ENCODE data around the gene ERG. TPM values are rescaled to one million over a fixed set of nuclear protein-coding genes. Genes with fewer than 3 reads are reported as not detected.

Gene ERG
- total RNA-seq, 1 experiment from 2014 or later, result not detected

DNA sequence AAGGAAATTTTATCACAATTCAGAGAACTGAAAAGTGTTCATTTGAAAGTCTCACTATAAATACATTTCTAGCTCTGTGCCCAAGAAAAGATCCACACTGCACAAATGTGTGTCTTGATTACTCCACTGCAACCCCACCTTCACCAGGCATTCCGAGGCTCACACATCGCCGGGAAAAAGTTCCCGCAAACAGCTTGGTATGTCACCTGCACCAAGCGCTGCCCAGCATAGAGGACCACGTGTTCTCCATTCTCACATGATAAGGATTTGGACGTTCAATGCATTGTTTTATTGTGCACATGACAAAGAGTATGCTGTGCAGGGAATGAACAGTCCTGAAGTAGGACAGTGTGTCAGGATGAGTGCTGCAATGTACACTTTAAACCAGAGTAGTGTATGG, 70.1 kb downstream of the ERG start:
- Mint-ChIP-seq H3K9me3 (ENCODE audit: unreplicated experiment) (no peaks in the 10 kb centered on the region), H3K36me3 (ENCODE audit: insufficient read depth, unreplicated experiment) (no peaks in the 10 kb centered on the region), H3K4me1 (ENCODE audit: low read depth, unreplicated experiment) (no peaks in the 10 kb centered on the region), H3K27me3 (ENCODE audit: insufficient read depth, unreplicated experiment) (peaks cover 4% of the 10 kb centered on the region), H3K27ac (ENCODE audit: unreplicated experiment) (no peak overlapping the region), H3K4me3 (ENCODE audit: unreplicated experiment) (no peak overlapping the region)
- no peaks in the 10 kb centered on the region for H3K4me1 ChIP-seq
- CTCF ChIA-PET, result no interaction called here
- peaks cover 3% of the 10 kb centered on the region; the same call in 1 of the 2 replicates for H3K9me3 ChIP-seq
- H3K36me3 ChIP-seq (ENCODE audit: control insufficient read depth, insufficient read depth, low read length), result no peaks in the 10 kb centered on the region
- POLR2A ChIA-PET, result no interaction called here
- TF ChIP-seq, protein P1, sequence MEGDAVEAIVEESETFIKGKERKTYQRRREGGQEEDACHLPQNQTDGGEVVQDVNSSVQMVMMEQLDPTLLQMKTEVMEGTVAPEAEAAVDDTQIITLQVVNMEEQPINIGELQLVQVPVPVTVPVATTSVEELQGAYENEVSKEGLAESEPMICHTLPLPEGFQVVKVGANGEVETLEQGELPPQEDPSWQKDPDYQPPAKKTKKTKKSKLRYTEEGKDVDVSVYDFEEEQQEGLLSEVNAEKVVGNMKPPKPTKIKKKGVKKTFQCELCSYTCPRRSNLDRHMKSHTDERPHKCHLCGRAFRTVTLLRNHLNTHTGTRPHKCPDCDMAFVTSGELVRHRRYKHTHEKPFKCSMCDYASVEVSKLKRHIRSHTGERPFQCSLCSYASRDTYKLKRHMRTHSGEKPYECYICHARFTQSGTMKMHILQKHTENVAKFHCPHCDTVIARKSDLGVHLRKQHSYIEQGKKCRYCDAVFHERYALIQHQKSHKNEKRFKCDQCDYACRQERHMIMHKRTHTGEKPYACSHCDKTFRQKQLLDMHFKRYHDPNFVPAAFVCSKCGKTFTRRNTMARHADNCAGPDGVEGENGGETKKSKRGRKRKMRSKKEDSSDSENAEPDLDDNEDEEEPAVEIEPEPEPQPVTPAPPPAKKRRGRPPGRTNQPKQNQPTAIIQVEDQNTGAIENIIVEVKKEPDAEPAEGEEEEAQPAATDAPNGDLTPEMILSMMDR (IDR thresholded peaks at IDR 0.05; ENCODE audit: insufficient read depth in 1 of 2, low read depth in 1 of 2, low read length in 1 of 2, severe bottlenecking in 1 of 2, unreplicated experiment in 1 of 2), result no peak
- BruUV-seq (replicated peaks), result no TSS peak
- no peak overlapping the region for H3K4me3 ChIP-seq (ENCODE audit: low read depth, low read length)
- intact Hi-C loops (cut with micrococcal nuclease; ENCODE audit: unreplicated experiment), result no loop called here
- no peaks in the 10 kb centered on the region for H3K27me3 ChIP-seq (replicated peaks; ENCODE audit: control insufficient read depth, insufficient read depth, low read length)
- DNase-seq, result no peak

DNA sequence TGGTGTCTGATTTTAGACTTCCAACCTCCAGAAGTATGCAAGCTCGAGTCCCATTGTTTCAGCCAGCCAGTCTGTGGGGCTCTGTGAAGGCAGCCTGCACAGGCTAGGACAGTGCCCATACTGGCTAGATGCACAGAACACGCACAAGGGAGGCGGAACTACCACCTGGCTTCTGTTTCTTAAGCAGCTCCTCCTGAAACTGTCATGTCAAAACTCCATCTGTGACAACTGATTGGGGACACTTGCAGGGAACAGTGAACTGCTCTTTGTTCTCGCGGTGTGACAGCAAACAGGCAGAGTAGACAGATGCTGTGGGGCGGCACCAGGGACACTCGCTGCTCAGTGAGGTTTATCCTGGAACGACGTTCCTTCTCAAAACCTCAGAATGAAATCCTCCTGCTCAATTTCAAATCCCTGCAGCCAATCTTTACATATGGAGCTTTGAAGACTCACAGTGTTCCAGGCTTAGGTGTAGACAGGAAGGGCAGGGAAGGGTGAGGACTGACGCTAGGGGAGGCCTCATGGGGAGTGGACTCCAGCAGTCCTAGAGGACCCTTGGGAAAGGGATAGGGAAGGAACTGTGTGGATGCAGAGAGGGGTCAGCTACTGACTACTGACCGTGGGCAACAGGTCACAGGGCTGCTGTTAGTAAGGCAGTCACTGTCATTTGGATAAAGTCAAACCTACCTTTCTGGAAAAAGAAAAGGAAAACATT, 73.8 kb downstream of the ERG start:
- CTCF ChIA-PET, result no interaction called here
- peaks cover 7% of the 10 kb centered on the region for H3K27me3 Mint-ChIP-seq (ENCODE audit: insufficient read depth, unreplicated experiment)

DNA sequence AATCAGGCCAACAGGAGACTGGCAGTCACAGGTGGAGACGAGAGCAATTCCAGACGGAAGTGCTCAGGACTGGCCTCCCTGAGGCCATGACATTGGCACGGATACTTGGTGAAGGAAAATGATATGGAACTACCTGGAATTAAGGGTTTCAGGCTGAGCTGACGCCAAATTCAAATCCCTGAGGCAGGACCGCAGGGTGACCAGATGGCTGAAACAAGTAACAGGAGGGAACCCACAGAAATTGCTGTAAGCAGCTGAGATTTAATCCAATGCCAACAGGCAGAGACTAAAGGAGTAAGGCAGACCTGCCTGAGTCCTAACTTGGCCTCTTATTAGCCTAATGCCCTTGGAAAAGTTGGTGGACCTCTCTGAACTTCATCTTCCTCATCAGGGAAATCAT, 76.2 kb downstream of the ERG start:
- no peaks in the 10 kb centered on the region for H3K27me3 ChIP-seq (replicated peaks; ENCODE audit: control insufficient read depth, insufficient read depth, low read length)
- intact Hi-C loops (cut with micrococcal nuclease; ENCODE audit: unreplicated experiment), result no loop called here
- ChIA-PET CTCF (no interaction called here), POLR2A (no interaction called here)
- Mint-ChIP-seq H3K9me3 (ENCODE audit: unreplicated experiment) (no peaks in the 10 kb centered on the region), H3K27me3 (ENCODE audit: insufficient read depth, unreplicated experiment) (peaks cover 7% of the 10 kb centered on the region), H3K27ac (ENCODE audit: unreplicated experiment) (no peak overlapping the region), H3K4me1 (ENCODE audit: low read depth, unreplicated experiment) (no peaks in the 10 kb centered on the region), H3K4me3 (ENCODE audit: unreplicated experiment) (no peak overlapping the region), H3K36me3 (ENCODE audit: insufficient read depth, unreplicated experiment) (no peaks in the 10 kb centered on the region)
- no TSS peak for BruUV-seq (replicated peaks)
- no peaks in the 10 kb centered on the region for H3K9me3 ChIP-seq
- no peak overlapping the region for H3K4me3 ChIP-seq (ENCODE audit: low read depth, low read length)
- TF ChIP-seq, protein P1 (IDR thresholded peaks at IDR 0.05; ENCODE audit: insufficient read depth in 1 of 2, low read depth in 1 of 2, low read length in 1 of 2, severe bottlenecking in 1 of 2, unreplicated experiment in 1 of 2), result no peak
- no peak for DNase-seq
- H3K36me3 ChIP-seq (ENCODE audit: control insufficient read depth, insufficient read depth, low read length), result no peaks in the 10 kb centered on the region
- no peaks in the 10 kb centered on the region for H3K4me1 ChIP-seq

More for the DNA sequence above, 73.8 kb downstream of the ERG start:
- no peaks in the 10 kb centered on the region for H3K9me3 Mint-ChIP-seq (ENCODE audit: unreplicated experiment)
- no peak overlapping the region for H3K4me3 Mint-ChIP-seq (ENCODE audit: unreplicated experiment)
- H3K4me3 ChIP-seq (ENCODE audit: low read depth, low read length), result no peak overlapping the region
- no peak for DNase-seq
- no peaks in the 10 kb centered on the region for H3K36me3 Mint-ChIP-seq (ENCODE audit: insufficient read depth, unreplicated experiment)
- intact Hi-C loops (cut with micrococcal nuclease; ENCODE audit: unreplicated experiment), result no loop called here
- H3K4me1 ChIP-seq, result no peaks in the 10 kb centered on the region
- H3K36me3 ChIP-seq (ENCODE audit: control insufficient read depth, insufficient read depth, low read length), result no peaks in the 10 kb centered on the region
- no peaks in the 10 kb centered on the region for H3K27me3 ChIP-seq (replicated peaks; ENCODE audit: control insufficient read depth, insufficient read depth, low read length)
- TF ChIP-seq, protein P1 (IDR thresholded peaks at IDR 0.05; ENCODE audit: insufficient read depth in 1 of 2, low read depth in 1 of 2, low read length in 1 of 2, severe bottlenecking in 1 of 2, unreplicated experiment in 1 of 2), result no peak
- H3K9me3 ChIP-seq, result no peaks in the 10 kb centered on the region
- BruUV-seq (replicated peaks), result no TSS peak
- POLR2A ChIA-PET, result no interaction called here
- H3K27ac Mint-ChIP-seq (ENCODE audit: unreplicated experiment), result no peak overlapping the region
- H3K4me1 Mint-ChIP-seq (ENCODE audit: low read depth, unreplicated experiment), result no peaks in the 10 kb centered on the region
